OCI-LY3 (cell line): ENCODE data around the gene AMER3.

ENCODE experiments used
- H2AFZ ChIP-seq: fragments of 200-600, 300-600 bp; shearing (Covaris generic); 2 replicates; pipeline ENCODE4 v1.6.0; 2014; ENCODE audit warnings: antibody characterized with exemption, low read depth, low read length
- H3K27ac ChIP-seq: fragments of 200-600, 300-600 bp; sonication (generic); 2 replicates; pipeline ENCODE4 v1.5.1; 2014; ENCODE audit warnings: mild to moderate bottlenecking, low read length, moderate library complexity, mixed read lengths
- H3K27me3 ChIP-seq: fragments of 200-600, 300-600 bp; sonication (generic); 2 replicates; pipeline ENCODE4 v1.6.1; 2014; ENCODE audit warnings: low read depth, low read length, mixed read lengths
- H3K36me3 ChIP-seq: fragments of 200-600, 300-600 bp; sonication (generic); replicated peaks from 2 replicates; pipeline ENCODE3; 2014; ENCODE audit warnings: low read depth, low read length, mixed read lengths
- H3K4me1 ChIP-seq: fragments of 300-600, 200-600 bp; sonication (generic); 2 replicates; pipeline ENCODE4 v1.6.1; 2014; ENCODE audit warnings: low read length, mixed read lengths
- H3K4me2 ChIP-seq: fragments of 200-600, 300-600 bp; sonication (generic); 2 replicates; pipeline ENCODE4 v1.6.1; 2014; ENCODE audit warnings: low read length, mixed read lengths
- H3K4me3 ChIP-seq: fragments of 300-600, 200-600 bp; sonication (generic); 2 replicates; pipeline ENCODE4 v1.5.1; 2014; ENCODE audit warnings: antibody characterized with exemption, mild to moderate bottlenecking, low read length, moderate library complexity
- H3K79me2 ChIP-seq: fragments of 300-600, 200-600 bp; shearing (Covaris generic); 2 replicates; pipeline ENCODE4 v1.6.1; 2014; ENCODE audit warnings: mild to moderate bottlenecking, low read length, mixed read lengths
- H3K9ac ChIP-seq: fragments of 300-600, 200-600 bp; shearing (Covaris generic); 2 replicates; pipeline ENCODE4 v1.6.0; 2014; ENCODE audit warnings: mild to moderate bottlenecking, low read length, moderate library complexity
- H3K9me3 ChIP-seq: fragments of 200-600, 300-600 bp; shearing (Covaris generic); 2 replicates; pipeline ENCODE4 v1.6.1; 2014; ENCODE audit warnings: low read length, mixed read lengths; ENCODE audit not compliant: insufficient read depth
- H4K20me1 ChIP-seq: fragments of 200-600, 300-600 bp; sonication (generic); 2 replicates; pipeline ENCODE4 v1.6.1; 2016; ENCODE audit warnings: low read length, mixed read lengths; ENCODE audit not compliant: insufficient read depth
- EZH2phosphoT487 ChIP-seq: fragments of 200-600 bp; shearing (Covaris generic); IDR thresholded peaks from 2 replicates; pipeline ENCODE4 v1.6.1; 2018; ENCODE audit warnings: antibody characterized with exemption, mixed run types, low read depth
- TF ChIP-seq, protein P1 (sequence below): fragments of 200-600, 300-600 bp; sonication (generic); IDR thresholded peaks from 2 replicates; pipeline ENCODE4 v1.5.1; 2014; ENCODE audit warnings: antibody characterized with exemption, low read length, low read depth

AMER3 gene

DNA sequence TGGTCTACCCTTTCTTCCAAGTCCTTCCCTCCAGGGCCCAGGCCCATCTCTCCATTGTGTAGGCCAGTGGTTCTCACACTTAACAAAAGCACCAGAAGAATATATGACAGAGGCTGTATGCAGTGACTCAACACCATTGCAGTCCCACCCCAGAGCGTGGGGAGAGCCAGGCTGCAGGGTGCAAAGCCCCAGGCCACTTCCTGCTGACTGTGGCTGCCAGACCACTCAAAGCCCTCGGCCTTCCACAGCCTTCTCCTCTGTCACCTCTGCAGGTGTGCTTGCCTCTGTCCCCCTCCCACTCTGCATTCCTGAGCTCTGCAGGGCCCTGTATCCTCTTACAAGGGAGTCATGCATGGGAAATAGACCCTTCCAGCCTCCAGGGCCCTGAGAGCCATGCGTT, 41.0 kb downstream of the AMER3 start:
- Histone ChIP-seq H3K27me3 (no peaks in the 10 kb centered on the region), H3K4me3 (no peak overlapping the region), H2AFZ (no peak overlapping the region), H3K9ac (no peak overlapping the region), H3K9me3 (no peaks in the 10 kb centered on the region), H4K20me1 (no peaks in the 10 kb centered on the region), H3K4me2 (no peak overlapping the region), H3K36me3 (no peaks in the 10 kb centered on the region), H3K27ac (no peak overlapping the region), H3K4me1 (peaks cover 10% of the 10 kb centered on the region; the same call in 1 of the 2 replicates), H3K79me2 (no peaks in the 10 kb centered on the region)
- TF ChIP-seq, protein P1, sequence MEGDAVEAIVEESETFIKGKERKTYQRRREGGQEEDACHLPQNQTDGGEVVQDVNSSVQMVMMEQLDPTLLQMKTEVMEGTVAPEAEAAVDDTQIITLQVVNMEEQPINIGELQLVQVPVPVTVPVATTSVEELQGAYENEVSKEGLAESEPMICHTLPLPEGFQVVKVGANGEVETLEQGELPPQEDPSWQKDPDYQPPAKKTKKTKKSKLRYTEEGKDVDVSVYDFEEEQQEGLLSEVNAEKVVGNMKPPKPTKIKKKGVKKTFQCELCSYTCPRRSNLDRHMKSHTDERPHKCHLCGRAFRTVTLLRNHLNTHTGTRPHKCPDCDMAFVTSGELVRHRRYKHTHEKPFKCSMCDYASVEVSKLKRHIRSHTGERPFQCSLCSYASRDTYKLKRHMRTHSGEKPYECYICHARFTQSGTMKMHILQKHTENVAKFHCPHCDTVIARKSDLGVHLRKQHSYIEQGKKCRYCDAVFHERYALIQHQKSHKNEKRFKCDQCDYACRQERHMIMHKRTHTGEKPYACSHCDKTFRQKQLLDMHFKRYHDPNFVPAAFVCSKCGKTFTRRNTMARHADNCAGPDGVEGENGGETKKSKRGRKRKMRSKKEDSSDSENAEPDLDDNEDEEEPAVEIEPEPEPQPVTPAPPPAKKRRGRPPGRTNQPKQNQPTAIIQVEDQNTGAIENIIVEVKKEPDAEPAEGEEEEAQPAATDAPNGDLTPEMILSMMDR = no peak
- no peak for TF ChIP-seq EZH2phosphoT487

DNA sequence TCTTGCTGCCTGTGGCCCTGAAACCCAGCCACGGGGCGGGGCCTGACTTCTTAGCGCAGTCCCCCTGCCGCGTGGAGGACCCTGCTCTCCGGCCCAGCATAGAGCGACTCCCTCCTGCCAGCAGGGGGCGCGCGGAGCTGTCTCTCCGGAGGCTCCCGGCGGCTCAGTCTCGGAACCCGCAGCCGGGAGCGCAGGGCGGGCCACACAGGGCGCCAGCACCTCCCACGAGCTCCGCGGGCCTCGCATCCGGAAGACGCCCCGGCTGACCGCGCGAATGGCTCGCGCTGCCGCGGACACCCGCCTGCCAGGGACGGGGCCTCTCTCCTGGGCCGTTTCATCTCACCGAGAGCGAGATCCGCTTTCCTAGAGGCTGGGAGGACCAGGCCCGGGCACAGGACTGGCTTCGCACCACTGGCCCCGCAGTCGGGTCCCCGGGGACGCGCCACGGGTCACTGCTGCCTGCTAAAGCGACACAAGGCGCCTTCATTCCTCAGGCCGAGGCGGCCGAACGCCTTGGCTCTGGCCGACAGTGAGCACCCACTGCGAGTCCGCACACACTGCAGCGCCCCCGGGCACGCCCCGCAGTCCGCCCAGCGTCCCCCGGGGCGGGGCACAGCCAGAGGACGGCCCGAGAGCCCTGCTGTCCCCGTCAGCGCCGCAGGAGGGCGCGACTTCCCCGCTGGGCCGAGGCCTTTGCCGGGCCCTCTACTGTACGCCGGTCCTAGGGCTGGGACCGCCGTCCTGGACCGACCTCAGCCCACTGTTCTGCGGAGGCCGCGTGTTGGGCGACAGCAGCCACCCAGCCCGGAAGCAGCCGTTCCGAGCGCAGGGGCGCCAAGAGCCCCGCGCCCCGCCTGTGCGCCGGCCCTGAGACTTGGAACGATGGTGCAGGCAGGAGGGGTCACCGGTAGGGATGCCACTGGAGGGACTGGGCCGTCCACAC, 42.4 kb downstream of the AMER3 start:
- Histone ChIP-seq H3K4me2 (peak overlapping the region; percentile 78), H3K4me1 (peaks cover 6% of the 10 kb centered on the region; the same call in 1 of the 2 replicates), H3K27me3 (no peaks in the 10 kb centered on the region), H2AFZ (peak overlapping the region; percentile 87), H4K20me1 (no peaks in the 10 kb centered on the region), H3K79me2 (no peaks in the 10 kb centered on the region), H3K9ac (peak overlapping the region; percentile 84), H3K27ac (peak overlapping the region; percentile 58), H3K36me3 (no peaks in the 10 kb centered on the region), H3K4me3 (peak overlapping the region; percentile 85), H3K9me3 (no peaks in the 10 kb centered on the region)
- TF ChIP-seq, protein P1 = peak; percentile 82
- TF ChIP-seq EZH2phosphoT487 = no peak

DNA sequence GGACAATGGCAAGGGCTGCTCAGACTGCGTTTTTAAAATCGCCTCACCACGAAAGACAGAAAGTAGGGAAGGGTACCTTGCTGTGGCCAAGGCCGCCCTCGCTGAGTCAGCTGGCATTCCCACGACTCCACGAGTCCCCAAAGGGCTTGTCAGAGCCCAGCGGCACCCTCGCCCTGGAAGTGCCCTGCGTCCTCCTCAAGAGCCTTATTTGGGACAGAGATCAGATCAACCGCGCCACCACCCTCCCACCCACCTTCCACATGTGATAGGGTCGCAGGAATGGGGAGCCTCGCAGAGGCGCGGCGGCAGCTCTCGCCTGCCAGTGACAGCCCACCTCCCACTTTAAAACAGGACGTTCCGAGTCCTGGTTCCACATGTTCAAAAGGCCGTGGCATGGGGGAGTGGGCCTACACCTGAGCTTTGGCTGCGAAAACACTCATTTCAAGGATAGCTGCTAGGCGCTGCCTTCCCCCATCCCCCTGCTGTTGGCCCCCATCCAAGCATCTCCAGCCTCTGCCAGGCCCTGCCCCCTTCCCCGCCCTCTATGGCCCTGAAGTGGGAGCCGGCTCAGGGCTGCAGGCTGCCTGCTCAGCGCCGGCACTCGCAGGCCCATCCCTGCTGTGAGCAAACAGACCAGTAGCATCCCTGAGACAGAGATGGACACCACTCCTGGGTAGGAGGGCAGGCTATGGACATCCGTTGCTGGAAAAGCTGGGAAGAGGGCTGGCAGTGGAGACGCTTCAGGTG, 43.3 kb downstream of the AMER3 start:
- H3K79me2 ChIP-seq = no peaks in the 10 kb centered on the region
- no peaks in the 10 kb centered on the region for H3K27me3 ChIP-seq
- peak overlapping the region; percentile 54; the same call in 1 of the 2 replicates for H3K9ac ChIP-seq
- H3K27ac ChIP-seq = no peak overlapping the region
- peaks cover 3% of the 10 kb centered on the region; the same call in 1 of the 2 replicates for H3K4me1 ChIP-seq
- H3K4me2 ChIP-seq = peak overlapping the region; percentile 78
- H3K9me3 ChIP-seq = no peaks in the 10 kb centered on the region
- no peak for TF ChIP-seq EZH2phosphoT487
- TF ChIP-seq, protein P1 = no peak
- H3K36me3 ChIP-seq = no peaks in the 10 kb centered on the region
- peak overlapping the region; percentile 87; the same call in 1 of the 2 replicates for H2AFZ ChIP-seq
- H3K4me3 ChIP-seq = peak overlapping the region; percentile 85
- no peaks in the 10 kb centered on the region for H4K20me1 ChIP-seq

DNA sequence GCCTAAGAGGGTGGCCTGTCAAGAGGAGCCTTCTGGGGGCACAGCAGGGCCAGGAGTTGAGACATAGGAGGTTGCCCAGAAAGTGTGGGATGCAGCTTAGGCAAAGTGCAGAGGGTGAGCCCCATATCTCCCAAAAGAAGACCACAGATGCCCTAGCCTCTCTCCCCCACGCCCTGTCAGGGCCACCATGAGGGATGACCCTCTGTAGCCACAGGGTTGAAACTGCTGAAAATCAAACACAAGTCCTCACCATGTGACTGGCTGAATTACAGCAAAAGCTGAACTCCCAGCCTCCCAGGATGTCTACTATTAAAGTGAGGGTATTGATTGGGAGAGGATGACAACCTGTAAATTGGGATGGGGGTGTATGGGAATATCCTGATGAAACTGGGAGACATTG, 44.0 kb downstream of the AMER3 start:
- H3K79me2 ChIP-seq = no peaks in the 10 kb centered on the region
- no peak overlapping the region for H3K27ac ChIP-seq
- H3K9me3 ChIP-seq = no peaks in the 10 kb centered on the region
- H3K4me1 ChIP-seq = no peaks in the 10 kb centered on the region; the same call in 1 of the 2 replicates
- H3K4me2 ChIP-seq = no peak overlapping the region
- TF ChIP-seq EZH2phosphoT487 = no peak
- TF ChIP-seq, protein P1 = no peak
- H3K36me3 ChIP-seq = no peaks in the 10 kb centered on the region
- no peaks in the 10 kb centered on the region for H3K27me3 ChIP-seq
- no peak overlapping the region for H3K9ac ChIP-seq
- H3K4me3 ChIP-seq = no peak overlapping the region
- H2AFZ ChIP-seq = no peak overlapping the region
- no peaks in the 10 kb centered on the region for H4K20me1 ChIP-seq
